SK-N-SH (cell line): ENCODE data around the gene FMR1. TPM values are rescaled to one million over a fixed set of nuclear protein-coding genes. Genes with fewer than 3 reads are reported as not detected.

Source experiments
- CTCF ChIA-PET: fragments of 300-600, 350-600 bp; formaldehyde crosslinking; extraction: SDS; loops from one replicate; lab custom pipeline; 2021; lab: Yijun Ruan, JAX
- POLR2A ChIA-PET: fragments of 350-600 bp; sonication (Branson Sonifier 250); formaldehyde crosslinking; extraction: SDS; loops from one replicate; lab custom pipeline; 2020; ENCODE audit warnings: antibody characterized with exemption, inconsistent platforms; lab: Yijun Ruan, JAX
- DNase-seq: peaks from one replicate; pipeline ENCODE4 v3.0.0; 2012
- H2AFZ ChIP-seq: fragments of 200-600 bp; sonication (generic); 2 replicates; pipeline ENCODE4 v1.8.1; 2016; ENCODE audit warnings: antibody characterized with exemption, mild to moderate bottlenecking, low read depth
- H3F3A ChIP-seq: fragments of 200-600 bp; sonication (generic); replicated peaks from 2 replicates; pipeline ENCODE3; 2016; ENCODE audit warnings: antibody characterized with exemption, mild to moderate bottlenecking; ENCODE audit not compliant: insufficient read depth
- H3K27ac ChIP-seq, 2 experiments: fragments of 200-500 bp in 1 of 2; fragments of 200-600 bp in 1 of 2; sonication (Bioruptor generic) in 1 of 2; sonication (generic), shearing (Covaris generic) in 1 of 2; 2 replicates each; pipeline versions ENCODE4 v1.5.1 to v1.6.1; 2014 to 2016; ENCODE audit warnings: low read depth in 2 of 2, inconsistent platforms in 1 of 2, low read length in 1 of 2, mild to moderate bottlenecking in 1 of 2, mixed read lengths in 1 of 2
- H3K27me3 ChIP-seq: fragments of 200-600 bp; sonication (generic), shearing (Covaris generic); 2 replicates; pipeline ENCODE4 v1.6.1; 2016; ENCODE audit warnings: mixed run types; ENCODE audit not compliant: insufficient read depth
- H3K36me3 ChIP-seq, 2 experiments: fragments of 200-500 bp in 1 of 2; fragments of 200-600 bp in 1 of 2; sonication (Bioruptor generic) in 1 of 2; sonication (generic) in 1 of 2; replicated peaks in 1 of 2; 2 replicates each; pipeline versions ENCODE3 to v1.5.1; 2014 to 2016; ENCODE audit warnings: low read length in 1 of 2, mild to moderate bottlenecking in 1 of 2; ENCODE audit not compliant: insufficient read depth in 2 of 2, control insufficient read depth in 1 of 2
- H3K4me1 ChIP-seq, 2 experiments: fragments of 200-500 bp in 1 of 2; fragments of 200-600 bp in 1 of 2; sonication (Bioruptor generic) in 1 of 2; sonication (generic), shearing (Covaris generic) in 1 of 2; 2 replicates each; pipeline versions ENCODE4 v1.5.1 to v1.6.1; 2014 to 2016; ENCODE audit warnings: low read depth in 1 of 2, low read length in 1 of 2, mixed run types in 1 of 2; ENCODE audit not compliant: insufficient read depth in 2 of 2, control insufficient read depth in 1 of 2
- H3K4me2 ChIP-seq: fragments of 200-600 bp; sonication (generic), shearing (Covaris generic); 2 replicates; pipeline ENCODE4 v1.6.1; 2017; ENCODE audit warnings: mixed run types
- H3K4me3 ChIP-seq, 2 experiments: fragments of 200-500 bp in 1 of 2; fragments of 200-600 bp in 1 of 2; sonication (Bioruptor generic) in 1 of 2; sonication (generic), shearing (Covaris generic) in 1 of 2; 2 replicates each; pipeline versions ENCODE4 v1.5.1 to v1.8.1; 2014 to 2016; ENCODE audit warnings: low read depth in 2 of 2, inconsistent platforms in 1 of 2, low read length in 1 of 2, mild to moderate bottlenecking in 1 of 2, mixed read lengths in 1 of 2, moderate library complexity in 1 of 2
- H3K79me2 ChIP-seq: fragments of 200-600 bp; sonication (generic); 2 replicates; pipeline ENCODE4 v1.8.1; 2017; ENCODE audit warnings: mild to moderate bottlenecking; ENCODE audit not compliant: insufficient read depth
- H3K9ac ChIP-seq: fragments of 200-600 bp; sonication (generic); 2 replicates; pipeline ENCODE4 v1.6.1; 2017; ENCODE audit warnings: mixed run types
- H3K9me2 ChIP-seq: fragments of 200-600 bp; sonication (generic); 2 replicates; pipeline ENCODE4 v1.6.1; 2017; ENCODE audit warnings: mixed run types
- H3K9me3 ChIP-seq: fragments of 200-600 bp; sonication (generic); 2 replicates; pipeline ENCODE4 v1.6.1; 2017; ENCODE audit warnings: mixed run types, mild to moderate bottlenecking, moderate library complexity
- H4K20me1 ChIP-seq: fragments of 200-600 bp; sonication (generic); 2 replicates; pipeline ENCODE4 v1.6.1; 2017; ENCODE audit warnings: mild to moderate bottlenecking, mixed run types; ENCODE audit not compliant: insufficient read depth
- CHD2 ChIP-seq: fragments of 150-350 bp; IDR thresholded peaks from 2 replicates; pipeline ENCODE4 v1.6.1; 2018; ENCODE audit warnings: low read length; ENCODE audit not compliant: partially characterized antibody
- ELF1 ChIP-seq: IDR thresholded peaks from 2 replicates; pipeline ENCODE4 v1.4.0; 2012
- EP300 ChIP-seq, 2 experiments: IDR thresholded peaks; 2 replicates each; pipeline versions ENCODE4 v1.4.0 to v1.6.1; 2012; ENCODE audit warnings: borderline replicate concordance in 1 of 2, low read depth in 1 of 2, low read length in 1 of 2
- EZH2phosphoT487 ChIP-seq: fragments of 200-600 bp; sonication (generic); IDR thresholded peaks from 2 replicates; pipeline ENCODE4 v1.6.1; 2017; ENCODE audit warnings: low read depth, mixed run types, mild to moderate bottlenecking, antibody characterized with exemption, moderate library complexity, borderline replicate concordance
- FOXJ3 ChIP-seq: sonication (generic); formaldehyde crosslinking; IDR thresholded peaks from 2 replicates; pipeline ENCODE4 v1.5.1; 2020; ENCODE audit warnings: mild to moderate bottlenecking, missing genetic modification reagents
- FOXM1 ChIP-seq: IDR thresholded peaks from 2 replicates; pipeline ENCODE4 v1.4.0; 2012; ENCODE audit warnings: low read depth, mild to moderate bottlenecking
- JUND ChIP-seq: IDR thresholded peaks from 2 replicates; pipeline ENCODE4 v1.4.0; 2012
- MEF2A ChIP-seq: IDR thresholded peaks from 2 replicates; pipeline ENCODE4 v1.4.0; 2012; ENCODE audit warnings: low read depth, borderline replicate concordance
- MXI1 ChIP-seq: IDR thresholded peaks from 2 replicates; pipeline ENCODE4 v1.6.1; 2012; ENCODE audit warnings: mild to moderate bottlenecking, low read depth, low read length, improper control_type of control experiment
- NFIC ChIP-seq: IDR thresholded peaks from 2 replicates; pipeline ENCODE4 v1.4.0; 2012; ENCODE audit warnings: borderline replicate concordance
- NRF1 ChIP-seq: IDR thresholded peaks from 2 replicates; pipeline ENCODE4 v1.6.1; 2012; ENCODE audit warnings: low read depth, mild to moderate bottlenecking, low read length
- POLR2AphosphoS5 ChIP-seq: IDR thresholded peaks from 2 replicates; pipeline ENCODE4 v1.6.1; 2012; ENCODE audit warnings: low read depth, low read length
- RAD21 ChIP-seq: IDR thresholded peaks from 2 replicates; pipeline ENCODE4 v1.6.1; 2012; ENCODE audit warnings: mild to moderate bottlenecking, low read length
- RCOR1 ChIP-seq: fragments of 150-350 bp; IDR thresholded peaks from 2 replicates; pipeline ENCODE4 v1.6.1; 2017; ENCODE audit warnings: antibody characterized with exemption, low read length
- RXRA ChIP-seq: IDR thresholded peaks from 2 replicates; pipeline ENCODE4 v1.4.0; 2012; ENCODE audit warnings: low read depth, mild to moderate bottlenecking, borderline replicate concordance
- SIN3A ChIP-seq: IDR thresholded peaks from 2 replicates; pipeline ENCODE4 v1.6.1; 2012; ENCODE audit warnings: low read depth, mild to moderate bottlenecking, low read length, moderate library complexity, borderline replicate concordance
- SMC3 ChIP-seq: IDR thresholded peaks from 2 replicates; pipeline ENCODE4 v1.6.1; 2012; ENCODE audit warnings: low read depth, low read length, improper control_type of control experiment
- TCF12 ChIP-seq: IDR thresholded peaks from 2 replicates; pipeline ENCODE4 v1.4.0; 2012
- WGBS: methylation state at CpG from one replicate; pipeline ENCODE4 v1.1.6; 2017; ENCODE audit warnings: low lambda C conversion rate; 5-methylcytosine and 5-hydroxymethylcytosine counted together
- polyA plus RNA-seq, 3 experiments: library from polyadenylated mRNA; depleted of rRNA; stranded (reverse); fragments of >200 nt; gene quantifications; 2 replicates each; pipeline ENCODE4 v1.2.3, GENCODE V29; 2012
- TF ChIP-seq, protein P1 (sequence below): IDR thresholded peaks from 2 replicates; pipeline ENCODE4 v1.4.0; 2012; ENCODE audit warnings: low read depth, borderline replicate concordance
- TF ChIP-seq, protein P2 (sequence below): IDR thresholded peaks from 2 replicates; pipeline ENCODE4 v1.4.0; 2012; ENCODE audit warnings: low read depth
- TF ChIP-seq, protein P3 (sequence below): fragments of 200-600 bp; sonication (generic); IDR thresholded peaks from 2 replicates; pipeline ENCODE4 v1.6.1; 2017; ENCODE audit warnings: antibody characterized with exemption, mild to moderate bottlenecking, moderate library complexity

The FMR1 gene
- polyA plus RNA-seq, 1 of the 3 experiments (the other 2 are of a cell fraction): 7.8 TPM

DNA sequence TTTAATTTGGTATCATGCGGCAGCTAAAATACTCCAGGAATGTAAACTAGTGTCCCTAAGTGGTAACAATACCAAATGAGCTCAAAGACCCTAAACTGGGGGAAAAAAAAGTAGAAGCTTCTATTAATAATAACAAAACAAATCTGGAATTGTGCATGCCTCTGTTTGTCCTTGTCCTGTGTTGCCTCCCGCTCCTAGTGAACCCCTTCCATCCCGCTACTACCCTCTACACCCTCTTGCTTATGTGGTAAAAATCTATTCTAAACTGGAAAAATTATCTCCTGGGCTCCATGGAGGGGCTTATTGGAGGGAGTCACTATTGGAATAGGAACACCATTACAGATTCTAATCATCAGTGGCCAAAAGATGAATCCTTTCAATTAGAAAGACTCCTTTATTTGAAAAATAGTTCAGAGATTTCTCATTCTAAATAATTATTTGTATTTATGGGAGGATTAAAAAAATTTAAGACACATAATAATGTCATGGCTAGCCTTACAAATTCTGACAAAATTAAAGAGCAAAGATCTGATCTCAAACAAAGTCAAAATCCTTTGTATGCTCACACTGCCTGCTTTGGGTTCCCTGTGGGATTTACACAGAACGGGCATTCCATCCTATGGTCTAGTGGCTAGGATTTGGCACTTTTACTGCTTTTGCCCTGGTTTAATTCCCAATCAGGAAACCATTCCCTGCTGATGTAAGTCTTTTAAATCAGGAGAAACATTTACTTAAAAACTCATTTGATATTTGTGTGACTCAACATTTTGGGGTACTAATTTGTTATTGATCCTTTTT, 34.7 kb upstream of the FMR1 start:
- H3K9me3 ChIP-seq: no peaks in the 10 kb centered on the region
- no peaks in the 10 kb centered on the region for H4K20me1 ChIP-seq
- no peak overlapping the region for H3K4me3 ChIP-seq
- H3K36me3 ChIP-seq: no peaks in the 10 kb centered on the region
- H3K9ac ChIP-seq: no peak overlapping the region
- H3K4me1 ChIP-seq: no peaks in the 10 kb centered on the region
- H3K79me2 ChIP-seq: no peaks in the 10 kb centered on the region
- TF ChIP-seq MEF2A (no peak), EP300 (IDR thresholded peaks at IDR 0.05; ENCODE audit: borderline replicate concordance in 1 of 2, low read depth in 1 of 2, low read length in 1 of 2) (no peak), RAD21 (no peak), RXRA (no peak), JUND (no peak), ELF1 (no peak), POLR2AphosphoS5 (no peak), FOXJ3 (CRISPR knock-in tag) (no peak), NRF1 (no peak), EZH2phosphoT487 (no peak), SMC3 (no peak)
- TF ChIP-seq, protein P1, sequence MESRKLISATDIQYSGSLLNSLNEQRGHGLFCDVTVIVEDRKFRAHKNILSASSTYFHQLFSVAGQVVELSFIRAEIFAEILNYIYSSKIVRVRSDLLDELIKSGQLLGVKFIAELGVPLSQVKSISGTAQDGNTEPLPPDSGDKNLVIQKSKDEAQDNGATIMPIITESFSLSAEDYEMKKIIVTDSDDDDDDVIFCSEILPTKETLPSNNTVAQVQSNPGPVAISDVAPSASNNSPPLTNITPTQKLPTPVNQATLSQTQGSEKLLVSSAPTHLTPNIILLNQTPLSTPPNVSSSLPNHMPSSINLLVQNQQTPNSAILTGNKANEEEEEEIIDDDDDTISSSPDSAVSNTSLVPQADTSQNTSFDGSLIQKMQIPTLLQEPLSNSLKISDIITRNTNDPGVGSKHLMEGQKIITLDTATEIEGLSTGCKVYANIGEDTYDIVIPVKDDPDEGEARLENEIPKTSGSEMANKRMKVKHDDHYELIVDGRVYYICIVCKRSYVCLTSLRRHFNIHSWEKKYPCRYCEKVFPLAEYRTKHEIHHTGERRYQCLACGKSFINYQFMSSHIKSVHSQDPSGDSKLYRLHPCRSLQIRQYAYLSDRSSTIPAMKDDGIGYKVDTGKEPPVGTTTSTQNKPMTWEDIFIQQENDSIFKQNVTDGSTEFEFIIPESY: no peak
- no peak overlapping the region for H2AFZ ChIP-seq
- ChIA-PET CTCF (no interaction called here), POLR2A (no interaction called here)
- no peaks in the 10 kb centered on the region for H3F3A ChIP-seq
- WGBS: 8% methylated on average over 4 of the region's 4 CpGs
- H3K27me3 ChIP-seq: no peaks in the 10 kb centered on the region
- H3K9me2 ChIP-seq: no peaks in the 10 kb centered on the region
- no peak for DNase-seq
- no peak overlapping the region for H3K27ac ChIP-seq
- no peak overlapping the region for H3K4me2 ChIP-seq

DNA sequence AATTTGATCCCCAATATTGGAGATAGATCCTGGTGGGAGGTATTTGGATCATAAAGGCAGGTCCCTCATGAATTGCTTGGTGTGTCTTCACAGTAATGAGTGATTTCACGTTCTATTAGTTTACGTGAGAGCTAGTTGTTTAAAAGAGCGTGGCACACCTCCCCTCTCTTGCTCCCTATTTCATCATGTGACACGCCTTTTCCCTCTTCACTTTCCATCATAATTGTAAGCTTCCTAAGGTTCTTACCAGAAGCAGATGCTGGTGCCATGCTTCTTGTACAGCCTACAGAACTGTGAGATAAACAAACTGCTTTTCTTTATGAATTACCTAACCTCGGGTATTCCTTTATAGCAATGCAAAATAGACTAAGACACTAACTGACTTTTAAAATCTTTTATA, 34.0 kb upstream of the FMR1 start:
- WGBS: 1% methylated on average over 5 of the region's 5 CpGs
- Histone ChIP-seq H3K9me3 (no peaks in the 10 kb centered on the region), H2AFZ (no peak overlapping the region), H3K4me2 (no peak overlapping the region), H3K36me3 (no peaks in the 10 kb centered on the region), H3K9me2 (no peaks in the 10 kb centered on the region), H3K27me3 (no peaks in the 10 kb centered on the region), H4K20me1 (no peaks in the 10 kb centered on the region), H3F3A (no peaks in the 10 kb centered on the region), H3K27ac (no peak overlapping the region), H3K9ac (no peak overlapping the region), H3K4me1 (no peaks in the 10 kb centered on the region), H3K4me3 (no peak overlapping the region), H3K79me2 (no peaks in the 10 kb centered on the region)
- ChIA-PET CTCF (interaction anchor here (0.7 kb wide), 1 partner anchor 20 kb away, joined by 3 read pairs; no protein-coding TSS in a partner anchor), POLR2A (no interaction called here)
- no peak for DNase-seq
- no peak for TF ChIP-seq SMC3
- TF ChIP-seq MXI1: no peak
- no peak for TF ChIP-seq CHD2
- TF ChIP-seq FOXM1: no peak
- TF ChIP-seq NFIC: no peak
- no peak for TF ChIP-seq RCOR1
- no peak for TF ChIP-seq RXRA
- TF ChIP-seq NRF1: no peak
- TF ChIP-seq, protein P2, sequence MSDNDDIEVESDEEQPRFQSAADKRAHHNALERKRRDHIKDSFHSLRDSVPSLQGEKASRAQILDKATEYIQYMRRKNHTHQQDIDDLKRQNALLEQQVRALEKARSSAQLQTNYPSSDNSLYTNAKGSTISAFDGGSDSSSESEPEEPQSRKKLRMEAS: no peak
- no peak for TF ChIP-seq SIN3A
- no peak for TF ChIP-seq TCF12
- TF ChIP-seq, protein P3, sequence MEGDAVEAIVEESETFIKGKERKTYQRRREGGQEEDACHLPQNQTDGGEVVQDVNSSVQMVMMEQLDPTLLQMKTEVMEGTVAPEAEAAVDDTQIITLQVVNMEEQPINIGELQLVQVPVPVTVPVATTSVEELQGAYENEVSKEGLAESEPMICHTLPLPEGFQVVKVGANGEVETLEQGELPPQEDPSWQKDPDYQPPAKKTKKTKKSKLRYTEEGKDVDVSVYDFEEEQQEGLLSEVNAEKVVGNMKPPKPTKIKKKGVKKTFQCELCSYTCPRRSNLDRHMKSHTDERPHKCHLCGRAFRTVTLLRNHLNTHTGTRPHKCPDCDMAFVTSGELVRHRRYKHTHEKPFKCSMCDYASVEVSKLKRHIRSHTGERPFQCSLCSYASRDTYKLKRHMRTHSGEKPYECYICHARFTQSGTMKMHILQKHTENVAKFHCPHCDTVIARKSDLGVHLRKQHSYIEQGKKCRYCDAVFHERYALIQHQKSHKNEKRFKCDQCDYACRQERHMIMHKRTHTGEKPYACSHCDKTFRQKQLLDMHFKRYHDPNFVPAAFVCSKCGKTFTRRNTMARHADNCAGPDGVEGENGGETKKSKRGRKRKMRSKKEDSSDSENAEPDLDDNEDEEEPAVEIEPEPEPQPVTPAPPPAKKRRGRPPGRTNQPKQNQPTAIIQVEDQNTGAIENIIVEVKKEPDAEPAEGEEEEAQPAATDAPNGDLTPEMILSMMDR: no peak
- no peak for TF ChIP-seq RAD21
